Keratinocyte (primary cell): Measurements from ENCODE around the gene CSNK1G1. TPM values are rescaled to one million over a fixed set of nuclear protein-coding genes. Genes with fewer than 3 reads are reported as not detected.

Experiments
- DNase-seq: peaks from one replicate; pipeline ENCODE4 v3.0.0-alpha.2; 2011; ENCODE audit warnings: low read depth, missing footprints, low spot score
- FAIRE-seq: peaks from 2 replicates; lab custom pipeline; 2011; peaks lifted over from hg19 to GRCh38; lab: Jason Lieb, UNC
- H2AFZ ChIP-seq: 2 replicates; pipeline ENCODE4 v1.6.0; 2012; ENCODE audit warnings: low read length, control low read depth, inconsistent platforms; ENCODE audit not compliant: control insufficient read depth
- H3K27ac ChIP-seq: 2 replicates; pipeline ENCODE4 v1.5.1; 2011; ENCODE audit warnings: low read length; ENCODE audit not compliant: control insufficient read depth, insufficient read depth
- H3K27me3 ChIP-seq: 3 replicates; pipeline ENCODE4 v1.6.0; 2011; ENCODE audit warnings: low read length; ENCODE audit not compliant: control insufficient read depth, insufficient read depth; ENCODE audit errors: extremely low read depth
- H3K36me3 ChIP-seq, 2 experiments: 2 replicates in 1 of 2; 3 replicates in 1 of 2; pipeline ENCODE4 v1.5.1; 2011; ENCODE audit warnings: low read length in 2 of 2, mild to moderate bottlenecking in 1 of 2; ENCODE audit not compliant: control insufficient read depth in 2 of 2, insufficient read depth in 2 of 2; ENCODE audit errors: extremely low read depth in 1 of 2
- H3K4me1 ChIP-seq: 3 replicates; pipeline ENCODE4 v1.5.1; 2011; ENCODE audit warnings: low read length; ENCODE audit not compliant: control insufficient read depth, insufficient read depth; ENCODE audit errors: extremely low read depth
- H3K4me2 ChIP-seq: 3 replicates; pipeline ENCODE4 v1.6.0; 2011; ENCODE audit warnings: low read depth, low read length; ENCODE audit not compliant: control insufficient read depth, insufficient read depth; ENCODE audit errors: extremely low read depth
- H3K4me3 ChIP-seq, 3 experiments: fragments of 200-600 bp in 1 of 3; sonication (generic) in 1 of 3; 2 replicates in 2 of 3; 3 replicates in 1 of 3; pipeline ENCODE4 v1.5.1; 2011 to 2016; ENCODE audit warnings: low read length in 3 of 3, mild to moderate bottlenecking in 3 of 3, control low read depth in 2 of 3, inconsistent platforms in 1 of 3, low read depth in 1 of 3, mixed read lengths in 1 of 3, mixed run types in 1 of 3, moderate library complexity in 1 of 3; ENCODE audit not compliant: control insufficient read depth in 2 of 3, insufficient read depth in 2 of 3; ENCODE audit errors: extremely low read depth in 1 of 3
- H3K79me2 ChIP-seq: 2 replicates; pipeline ENCODE4 v1.6.0; 2012; ENCODE audit warnings: low read length; ENCODE audit not compliant: control insufficient read depth, insufficient read depth
- H3K9ac ChIP-seq: 3 replicates; pipeline ENCODE4 v1.6.0; 2011; ENCODE audit warnings: low read length; ENCODE audit not compliant: control insufficient read depth, insufficient read depth; ENCODE audit errors: extremely low read depth
- H3K9me1 ChIP-seq: 3 replicates; pipeline ENCODE4 v1.6.0; 2011; ENCODE audit warnings: low read length; ENCODE audit not compliant: control insufficient read depth, insufficient read depth; ENCODE audit errors: extremely low read depth
- H3K9me3 ChIP-seq: 2 replicates; pipeline ENCODE4 v1.5.1; 2012; ENCODE audit warnings: low read depth, low read length; ENCODE audit not compliant: control insufficient read depth
- H4K20me1 ChIP-seq: 3 replicates; pipeline ENCODE4 v1.6.0; 2011; ENCODE audit warnings: low read length; ENCODE audit not compliant: control insufficient read depth, insufficient read depth; ENCODE audit errors: extremely low read depth
- CTCF ChIP-seq, 3 experiments: IDR thresholded peaks in 1 of 3; conservative IDR thresholded peaks in 1 of 3; optimal IDR thresholded peaks in 1 of 3; 2 replicates in 2 of 3; 3 replicates in 1 of 3; pipeline versions ENCODE3 to v1.5.1; 2011; ENCODE audit warnings: low read length in 3 of 3, mild to moderate bottlenecking in 3 of 3, moderate library complexity in 2 of 3, control low read depth in 1 of 3, inconsistent platforms in 1 of 3; ENCODE audit not compliant: insufficient read depth in 2 of 3; ENCODE audit errors: extremely low read depth in 1 of 3
- EZH2 ChIP-seq: IDR thresholded peaks from one replicate; pipeline ENCODE4 v1.6.1; 2012; ENCODE audit warnings: inconsistent platforms, mild to moderate bottlenecking, low read length, moderate library complexity
- dilution Hi-C: fragments of 300-500 bp; cut with MboI; formaldehyde crosslinking; loops from one replicate; pipeline ENCODE4 v1.7.0; 2020; ENCODE audit warnings: low sequenced_read_pairs; ENCODE audit not compliant: extremely low pct_ligation_motif_present
- polyA plus RNA-seq, 5 experiments: library from polyadenylated mRNA; depleted of rRNA in 3 of 5; stranded (reverse) in 3 of 5; stranded (forward) in 1 of 5; unstranded in 1 of 5; fragments of >200 nt; gene quantifications; 1 replicate in 1 of 5; 2 replicates in 3 of 5; 3 replicates in 1 of 5; pipeline versions ENCODE4 v1.2.1 to v1.2.3, GENCODE V29; 2011 to 2012; ENCODE audit warnings: missing spikeins in 2 of 5, low read depth in 1 of 5, low replicate concordance in 1 of 5

The CSNK1G1 gene
- polyA plus RNA-seq, 1 donor (not counting 4 experiments of a cell fraction or from before 2014, with no cell fraction given): 28.9 TPM

GRCh38 chr15:64288999-64289398, 67.0 kb downstream of the CSNK1G1 start:
- dilution Hi-C loops: no loop called here
- Histone ChIP-seq H3K36me3 (peaks cover 0 to 3% of the 10 kb centered on the region in 2 experiments), H3K4me1 (no peaks in the 10 kb centered on the region), H3K9me1 (peaks cover 5% of the 10 kb centered on the region), H3K9ac (no peak overlapping the region), H3K4me2 (no peak overlapping the region), H3K79me2 (peaks cover 72% of the 10 kb centered on the region), H4K20me1 (peaks cover 3% of the 10 kb centered on the region), H3K9me3 (no peaks in the 10 kb centered on the region), H2AFZ (no peak overlapping the region), H3K4me3 (no peak overlapping the region), H3K27ac (no peak overlapping the region), H3K27me3 (no peaks in the 10 kb centered on the region)
- TF ChIP-seq EZH2 (no peak), CTCF (optimal IDR thresholded peaks at IDR 0.05 in 1 of 3, IDR thresholded peaks at IDR 0.05 in 1 of 3, conservative IDR thresholded peaks at IDR 0.05 in 1 of 3; ENCODE audit: extremely low read depth in 1 of 3, insufficient read depth in 2 of 3, low read length in 3 of 3) (no peak)
- DNase-seq (no peak), FAIRE-seq (no peak)

- H3K4me2 ChIP-seq: no peak overlapping the region
- H3K27ac ChIP-seq: no peak overlapping the region
- H3K27me3 ChIP-seq: no peaks in the 10 kb centered on the region
- H3K9ac ChIP-seq: no peak overlapping the region
- H2AFZ ChIP-seq: no peak overlapping the region
- H3K9me1 ChIP-seq: peaks cover 5% of the 10 kb centered on the region
- H4K20me1 ChIP-seq: peaks cover 3% of the 10 kb centered on the region
- H3K4me3 ChIP-seq: no peak overlapping the region
- dilution Hi-C loops: no loop called here
- H3K9me3 ChIP-seq: no peaks in the 10 kb centered on the region
- FAIRE-seq (no peak), DNase-seq (no peak)
- no peaks in the 10 kb centered on the region for H3K4me1 ChIP-seq
- peaks cover 0 to 3% of the 10 kb centered on the region in 2 experiments for H3K36me3 ChIP-seq
- peaks cover 73% of the 10 kb centered on the region for H3K79me2 ChIP-seq
- TF ChIP-seq EZH2 (no peak), CTCF (optimal IDR thresholded peaks at IDR 0.05 in 1 of 3, IDR thresholded peaks at IDR 0.05 in 1 of 3, conservative IDR thresholded peaks at IDR 0.05 in 1 of 3; ENCODE audit: extremely low read depth in 1 of 3, insufficient read depth in 2 of 3, low read length in 3 of 3) (no peak)
Observed at GRCh38 chr15:64288577-64288976, 67.4 kb downstream of the CSNK1G1 start.
